WERI-Rb-1 (cell line): ENCODE measurements around the gene PIK3C2A.
"Not testable (repeated sequence)": the region's sequence is repeated elsewhere in the genome, so short reads cannot be mapped to it uniquely, and the experiment has no call there.

ENCODE experiments used
- DNase-seq: peaks from one replicate; pipeline ENCODE4 v3.0.0-alpha.2; 2020
- H3K27ac ChIP-seq: fragments of 250-450 bp; sonication (Bioruptor Pico); 2 replicates; pipeline ENCODE4 v1.5.1; 2020; ENCODE audit warnings: mild to moderate bottlenecking, moderate library complexity
- H3K27me3 ChIP-seq: fragments of 250-450 bp; sonication (Bioruptor Pico); 2 replicates; pipeline ENCODE4 v1.5.1; 2021; ENCODE audit warnings: mild to moderate bottlenecking, low read depth, moderate library complexity; ENCODE audit not compliant: insufficient read depth, severe bottlenecking
- H3K36me3 ChIP-seq: fragments of 250-450 bp; sonication (Bioruptor Pico); 2 replicates; pipeline ENCODE4 v1.5.1; 2020; ENCODE audit warnings: mild to moderate bottlenecking, moderate library complexity
- H3K4me3 ChIP-seq: 2 replicates; pipeline ENCODE4 v1.5.1; 2011; ENCODE audit warnings: low read depth, mild to moderate bottlenecking, control low read depth, low read length
- H3K9me3 ChIP-seq: fragments of 250-450 bp; sonication (Bioruptor Pico); 2 replicates; pipeline ENCODE4 v1.5.1; 2021; ENCODE audit warnings: mild to moderate bottlenecking, moderate library complexity; ENCODE audit not compliant: severe bottlenecking
- TF ChIP-seq, protein P1 (sequence below): IDR thresholded peaks from 2 replicates; pipeline ENCODE4 v1.5.1; 2011; ENCODE audit warnings: low read depth, mild to moderate bottlenecking, control low read depth, inconsistent platforms, low read length

PIK3C2A gene

DNA sequence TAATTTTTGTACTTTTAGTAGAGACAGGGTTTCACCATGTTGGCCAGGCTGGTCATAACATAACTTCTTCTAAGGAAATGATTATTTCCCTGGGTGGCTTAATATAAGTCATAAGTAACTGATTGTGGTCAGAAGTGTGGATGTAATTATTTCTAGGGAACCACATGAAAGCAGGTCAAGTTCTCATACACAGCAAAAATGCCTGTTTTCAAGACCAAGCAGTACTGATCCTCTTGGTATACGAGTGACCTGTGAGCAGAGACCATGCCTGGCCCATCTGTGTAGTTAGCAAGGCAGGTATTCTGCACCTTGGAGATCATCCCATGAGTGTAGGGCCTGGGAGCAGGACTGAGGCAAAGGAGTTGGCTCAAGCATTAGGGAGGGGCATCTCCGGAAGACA, 36.3 kb upstream of the PIK3C2A start:
- no peak for DNase-seq
- H3K27ac ChIP-seq: no peak overlapping the region
- TF ChIP-seq, protein P1, sequence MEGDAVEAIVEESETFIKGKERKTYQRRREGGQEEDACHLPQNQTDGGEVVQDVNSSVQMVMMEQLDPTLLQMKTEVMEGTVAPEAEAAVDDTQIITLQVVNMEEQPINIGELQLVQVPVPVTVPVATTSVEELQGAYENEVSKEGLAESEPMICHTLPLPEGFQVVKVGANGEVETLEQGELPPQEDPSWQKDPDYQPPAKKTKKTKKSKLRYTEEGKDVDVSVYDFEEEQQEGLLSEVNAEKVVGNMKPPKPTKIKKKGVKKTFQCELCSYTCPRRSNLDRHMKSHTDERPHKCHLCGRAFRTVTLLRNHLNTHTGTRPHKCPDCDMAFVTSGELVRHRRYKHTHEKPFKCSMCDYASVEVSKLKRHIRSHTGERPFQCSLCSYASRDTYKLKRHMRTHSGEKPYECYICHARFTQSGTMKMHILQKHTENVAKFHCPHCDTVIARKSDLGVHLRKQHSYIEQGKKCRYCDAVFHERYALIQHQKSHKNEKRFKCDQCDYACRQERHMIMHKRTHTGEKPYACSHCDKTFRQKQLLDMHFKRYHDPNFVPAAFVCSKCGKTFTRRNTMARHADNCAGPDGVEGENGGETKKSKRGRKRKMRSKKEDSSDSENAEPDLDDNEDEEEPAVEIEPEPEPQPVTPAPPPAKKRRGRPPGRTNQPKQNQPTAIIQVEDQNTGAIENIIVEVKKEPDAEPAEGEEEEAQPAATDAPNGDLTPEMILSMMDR: no peak
- no peak overlapping the region for H3K4me3 ChIP-seq
- H3K27me3 ChIP-seq: no peaks in the 10 kb centered on the region
- H3K9me3 ChIP-seq: no peaks in the 10 kb centered on the region
- H3K36me3 ChIP-seq: no peaks in the 10 kb centered on the region

DNA sequence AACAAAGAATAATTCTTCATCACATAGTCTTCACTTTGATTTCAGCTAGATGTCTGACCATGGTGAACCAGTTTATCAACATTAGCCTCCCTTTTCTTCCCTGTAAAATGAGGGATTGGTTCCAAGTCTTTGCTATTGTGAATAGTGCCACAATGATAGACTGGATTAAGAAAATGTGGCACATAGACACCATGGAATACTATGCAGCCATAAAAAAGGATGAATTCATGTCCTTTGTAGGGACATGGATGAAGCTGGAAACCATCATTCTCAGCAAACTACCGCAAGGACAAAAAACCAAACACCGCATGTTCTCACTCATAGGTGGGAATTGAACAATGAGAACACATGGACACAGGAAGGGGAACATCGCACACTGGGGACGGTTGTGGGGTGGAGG, 35.2 kb upstream of the PIK3C2A start:
- H3K4me3 ChIP-seq, H3K27ac ChIP-seq, H3K27me3 ChIP-seq, H3K9me3 ChIP-seq, DNase-seq, H3K36me3 ChIP-seq: not testable (repeated sequence)

- H3K36me3 ChIP-seq: no peaks in the 10 kb centered on the region
- H3K4me3 ChIP-seq: no peak overlapping the region
- H3K27me3 ChIP-seq: no peaks in the 10 kb centered on the region
- no peak for DNase-seq
- H3K9me3 ChIP-seq: no peaks in the 10 kb centered on the region
- TF ChIP-seq, protein P1: no peak
- no peak overlapping the region for H3K27ac ChIP-seq
Observed at GRCh38 chr11:17240780-17241179, 33.0 kb upstream of the PIK3C2A start.

DNA sequence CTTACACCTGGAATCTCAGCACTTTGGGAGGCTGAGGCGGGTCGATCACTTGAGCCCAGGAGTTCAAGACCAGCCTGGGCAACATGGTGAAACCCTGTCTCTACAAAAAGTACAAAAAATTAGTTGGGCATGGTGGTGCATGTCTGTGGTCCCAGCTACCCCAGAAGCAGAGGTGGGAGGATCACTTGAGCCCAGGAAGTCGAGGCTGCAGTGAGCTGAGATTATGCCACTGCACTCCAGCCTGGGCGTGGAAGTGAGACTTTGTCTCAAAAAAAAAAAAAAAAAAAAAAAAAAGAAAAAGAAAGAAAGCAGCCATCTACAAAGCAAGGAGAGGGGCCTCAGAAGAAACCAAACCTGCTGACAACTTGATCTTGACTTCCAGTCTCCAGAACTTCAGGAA, 32.1 kb upstream of the PIK3C2A start:
- H3K4me3 ChIP-seq, DNase-seq, H3K36me3 ChIP-seq, H3K27me3 ChIP-seq, H3K9me3 ChIP-seq, H3K27ac ChIP-seq: not testable (repeated sequence)

GRCh38 chr11:17238377-17238776, 30.6 kb upstream of the PIK3C2A start:
- Histone ChIP-seq H3K9me3 (no peaks in the 10 kb centered on the region), H3K27me3 (no peaks in the 10 kb centered on the region), H3K4me3 (no peak overlapping the region), H3K27ac (no peak overlapping the region), H3K36me3 (no peaks in the 10 kb centered on the region)
- DNase-seq: no peak
- TF ChIP-seq, protein P1: no peak

DNA sequence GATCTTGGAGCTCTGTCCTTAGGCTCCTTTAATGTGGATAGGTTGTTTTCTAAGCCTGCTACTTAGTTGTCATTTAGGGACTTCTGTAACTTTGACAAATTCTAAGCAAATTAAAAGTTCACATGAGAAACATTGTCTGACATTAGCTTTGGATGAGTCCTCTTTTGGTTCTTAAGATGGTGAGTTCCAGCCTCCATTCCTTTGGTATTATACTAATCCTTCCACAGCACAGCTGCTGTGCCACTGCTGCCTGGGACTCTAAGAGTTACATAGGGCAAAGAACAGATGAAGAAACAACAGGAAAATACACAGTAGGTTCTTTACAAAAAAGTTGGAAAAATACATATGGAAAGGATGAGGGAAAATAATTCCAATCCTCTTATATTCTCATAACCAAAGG, 25.3 kb upstream of the PIK3C2A start:
- H3K4me3 ChIP-seq: no peak overlapping the region
- H3K27me3 ChIP-seq: no peaks in the 10 kb centered on the region
- no peaks in the 10 kb centered on the region for H3K9me3 ChIP-seq
- no peak overlapping the region for H3K27ac ChIP-seq
- no peak for DNase-seq
- H3K36me3 ChIP-seq: no peaks in the 10 kb centered on the region
- TF ChIP-seq, protein P1: no peak

DNA sequence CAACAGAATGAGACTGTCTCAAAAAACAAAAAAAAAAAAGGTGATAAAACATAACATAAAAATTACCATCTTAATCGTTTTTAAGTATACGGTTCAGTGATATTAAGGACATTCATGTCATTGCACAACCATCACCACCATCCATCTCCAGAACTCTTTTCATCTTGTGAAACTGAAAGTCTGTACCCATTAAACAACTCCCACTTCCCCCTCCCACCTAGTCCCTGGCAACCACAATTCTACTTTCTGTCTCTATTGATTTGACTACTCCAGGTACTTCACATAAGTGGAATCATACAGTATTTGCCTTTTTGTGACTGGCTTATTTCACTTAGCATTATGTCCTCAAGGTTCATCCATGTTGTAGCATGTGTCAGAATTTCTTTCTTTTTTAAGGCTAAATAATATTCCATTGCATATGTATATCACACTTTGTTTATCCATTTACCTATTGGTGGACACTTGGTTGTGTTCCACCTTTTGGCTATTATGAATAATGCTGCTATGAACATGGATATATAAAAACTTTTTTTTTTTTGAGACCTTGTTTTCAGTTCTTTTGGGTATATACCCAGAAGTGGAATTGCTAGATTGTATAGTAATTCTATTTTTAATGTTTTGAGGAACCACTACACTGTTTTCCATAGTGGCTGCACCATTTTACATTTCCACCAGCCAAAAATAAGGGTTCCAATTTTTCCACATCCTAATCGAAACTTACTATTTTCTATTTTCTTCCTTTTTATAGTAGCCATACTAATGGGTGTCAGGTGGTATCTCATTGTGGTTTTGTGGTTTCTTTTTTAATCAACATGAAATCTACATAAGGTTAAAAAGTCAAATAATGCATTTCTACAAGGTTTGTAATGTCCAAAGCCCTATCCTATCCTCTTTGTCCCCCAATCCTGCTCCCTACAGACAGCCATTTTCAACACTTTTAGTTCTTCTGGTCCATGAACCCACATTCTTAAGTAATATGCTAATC, 23.4 kb upstream of the PIK3C2A start:
- DNase-seq: no peak

More for the DNA sequence above, 23.4 kb upstream of the PIK3C2A start:
- H3K4me3 ChIP-seq: no peak overlapping the region
- no peaks in the 10 kb centered on the region for H3K36me3 ChIP-seq
- no peak overlapping the region for H3K27ac ChIP-seq
- no peaks in the 10 kb centered on the region for H3K9me3 ChIP-seq
- TF ChIP-seq, protein P1: no peak
- H3K27me3 ChIP-seq: no peaks in the 10 kb centered on the region
